ENCODE data around the gene SERPINB1.

- TF ChIP-seq CTCF (conservative IDR thresholded peaks at IDR 0.05; ENCODE audit: low read length): no peak
- no peak for TF ChIP-seq EZH2phosphoT487 (IDR thresholded peaks at IDR 0.05; ENCODE audit: borderline replicate concordance, low read depth, low read length)
Measured at GRCh38 chr6:2839195-2839981, 2.3 kb downstream of the SERPINB1 start.
